Activated B cell treated with CpG ODN at 0.5 μM for 24 hours (primary cell): ENCODE data around the gene CBFA2T3. TPM values are rescaled to one million over a fixed set of nuclear protein-coding genes. Genes with fewer than 3 reads are reported as not detected.

Experiments used
- ATAC-seq: fragments of 200-7000 bp; cut with Tn5 transposase; one replicate; pipeline ENCODE4 v1.10.0; 2021; ENCODE audit warnings: low read depth, mild to moderate bottlenecking, moderate library complexity
- CTCF ChIA-PET: fragments of 350-600 bp; sonication (Branson Sonifier 250); formaldehyde crosslinking; loops from one replicate; lab custom pipeline; 2021; ENCODE audit warnings: antibody characterized with exemption; lab: Charles Lee
- POLR2A ChIA-PET: fragments of 350-600 bp; sonication (Branson Sonifier 250); formaldehyde crosslinking; loops from one replicate; lab custom pipeline; 2021; ENCODE audit warnings: antibody characterized with exemption; lab: Charles Lee
- DNase-seq: peaks from one replicate; pipeline ENCODE4 v3.0.0; 2022
- H3K27ac Mint-ChIP-seq: one replicate; pipeline ENCODE4 v1.8.0; 2020; ENCODE audit warnings: mixed read lengths
- H3K27me3 Mint-ChIP-seq: one replicate; pipeline ENCODE4 v1.8.0; 2021; ENCODE audit warnings: mixed read lengths
- H3K36me3 Mint-ChIP-seq: one replicate; pipeline ENCODE4 v1.8.0; 2021; ENCODE audit warnings: low read depth, mixed read lengths
- H3K4me1 Mint-ChIP-seq: one replicate; pipeline ENCODE4 v1.8.0; 2021; ENCODE audit warnings: mixed read lengths
- H3K4me3 Mint-ChIP-seq: one replicate; pipeline ENCODE4 v1.8.0; 2020; ENCODE audit warnings: mild to moderate bottlenecking, mixed read lengths
- H3K9me3 Mint-ChIP-seq: one replicate; pipeline ENCODE4 v1.8.0; 2020; ENCODE audit warnings: mixed read lengths
- CTCF ChIP-seq: fragments of 200-600 bp; IDR thresholded peaks from one replicate; pipeline ENCODE4 v1.8.0; 2022; ENCODE audit warnings: antibody characterized with exemption, mild to moderate bottlenecking
- intact Hi-C: fragments of 100-400 bp; cut with micrococcal nuclease; formaldehyde crosslinking; loops from one replicate; pipeline ENCODE4 v1.15.1; 2024
- total RNA-seq: library from RNA; stranded (reverse); gene quantifications from 2 replicates; pipeline ENCODE4 v1.2.3, GENCODE V29; 2022

Gene CBFA2T3
- total RNA-seq, 1 donor from 2014 or later, result 63.3 TPM

GRCh38 chr16:88864521-88864920 is 112.5 kb downstream of the CBFA2T3 start:
- TF ChIP-seq CTCF, result no peak
- Mint-ChIP-seq H3K9me3 (no peaks in the 10 kb centered on the region), H3K27ac (no peak overlapping the region), H3K36me3 (peaks cover 24% of the 10 kb centered on the region), H3K4me1 (peaks cover 2% of the 10 kb centered on the region), H3K27me3 (peaks cover 5% of the 10 kb centered on the region), H3K4me3 (no peak overlapping the region)
- no peak for ATAC-seq
- CTCF ChIA-PET, result no interaction called here
- intact Hi-C loops, result no loop called here
- DNase-seq, result no peak
- POLR2A ChIA-PET, result interaction anchor here (0.6 kb wide), 1 partner anchor 293 kb away, joined by 7 read pairs; no protein-coding TSS in a partner anchor

GRCh38 chr16:88864099-88864498 is 112.9 kb downstream of the CBFA2T3 start:
- Mint-ChIP-seq H3K4me3 (no peak overlapping the region), H3K9me3 (no peaks in the 10 kb centered on the region), H3K36me3 (peaks cover 28% of the 10 kb centered on the region), H3K27me3 (peaks cover 5% of the 10 kb centered on the region), H3K4me1 (peaks cover 6% of the 10 kb centered on the region), H3K27ac (no peak overlapping the region)
- intact Hi-C loops, result no loop called here
- DNase-seq, result no peak
- ChIA-PET POLR2A (interaction anchor here (0.6 kb wide), 1 partner anchor 293 kb away, joined by 7 read pairs; no protein-coding TSS in a partner anchor), CTCF (no interaction called here)
- no peak for TF ChIP-seq CTCF
- no peak for ATAC-seq

GRCh38 chr16:88863426-88863825 is 113.6 kb downstream of the CBFA2T3 start:
- POLR2A ChIA-PET, result no interaction called here

GRCh38 chr16:88862968-88863367 is 114.0 kb downstream of the CBFA2T3 start:
- H3K27ac Mint-ChIP-seq, result no peak overlapping the region
- H3K27me3 Mint-ChIP-seq, result peaks cover 3% of the 10 kb centered on the region
- POLR2A ChIA-PET, result no interaction called here
- DNase-seq (no peak), ATAC-seq (no peak)
- H3K36me3 Mint-ChIP-seq, result peaks cover 35% of the 10 kb centered on the region
- intact Hi-C loops, result no loop called here
- no peaks in the 10 kb centered on the region for H3K9me3 Mint-ChIP-seq
- no peak overlapping the region for H3K4me3 Mint-ChIP-seq
- no peak for TF ChIP-seq CTCF
- peaks cover 16% of the 10 kb centered on the region for H3K4me1 Mint-ChIP-seq
- CTCF ChIA-PET, result no interaction called here

More at GRCh38 chr16:88863426-88863825, 113.6 kb downstream of the CBFA2T3 start:
- peaks cover 3% of the 10 kb centered on the region for H3K27me3 Mint-ChIP-seq
- TF ChIP-seq CTCF, result no peak
- H3K36me3 Mint-ChIP-seq, result peaks cover 35% of the 10 kb centered on the region
- H3K9me3 Mint-ChIP-seq, result no peaks in the 10 kb centered on the region
- DNase-seq (no peak), ATAC-seq (no peak)
- intact Hi-C loops, result no loop called here
- H3K4me1 Mint-ChIP-seq, result peaks cover 12% of the 10 kb centered on the region
- no peak overlapping the region for H3K27ac Mint-ChIP-seq
- H3K4me3 Mint-ChIP-seq, result no peak overlapping the region
- CTCF ChIA-PET, result no interaction called here

- Mint-ChIP-seq H3K36me3 (peaks cover 40% of the 10 kb centered on the region), H3K27me3 (no peaks in the 10 kb centered on the region), H3K4me1 (peaks cover 20% of the 10 kb centered on the region), H3K9me3 (no peaks in the 10 kb centered on the region), H3K27ac (no peak overlapping the region), H3K4me3 (no peak overlapping the region)
- POLR2A ChIA-PET, result no interaction called here
- TF ChIP-seq CTCF, result no peak
- CTCF ChIA-PET, result no interaction called here
- intact Hi-C loops, result no loop called here
- ATAC-seq (no peak), DNase-seq (no peak)
These were observed 115.6 kb downstream of the CBFA2T3 start for GRCh38 chr16:88861359-88861758.
